GM21515 (cell line): Measurements from ENCODE around the gene NLK.
"Not testable (repeated sequence)": the region's sequence is repeated elsewhere in the genome, so short reads cannot be mapped to it uniquely, and the experiment has no call there.

Experiments used
- ATAC-seq: cut with Tn5 transposase; IDR thresholded peaks from one replicate; pipeline ENCODE4 v1.9.1; 2021; ENCODE audit not compliant: unreplicated experiment

NLK gene

DNA sequence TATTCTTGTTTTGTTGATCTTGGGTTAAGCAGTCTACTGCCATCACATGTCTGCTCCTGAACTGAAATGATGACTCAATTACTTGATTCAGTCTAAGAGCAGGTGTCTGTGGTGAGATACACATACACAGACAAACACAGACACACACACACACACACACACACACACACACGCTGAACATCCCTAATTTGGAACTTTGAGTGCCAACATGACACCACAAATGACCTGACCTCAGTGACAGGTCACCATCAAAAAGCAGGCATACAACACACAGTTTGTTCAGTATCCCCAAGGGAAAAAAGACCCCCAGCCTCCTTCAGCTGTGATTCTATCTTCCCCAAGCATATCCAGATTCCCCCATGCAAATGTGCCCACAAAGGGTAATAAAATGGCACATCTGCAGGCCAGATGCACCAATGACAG, 146.4 kb downstream of the NLK start:
- ATAC-seq: no peak

GRCh38 chr17:28189667-28190066, 147.2 kb downstream of the NLK start:
- ATAC-seq: no peak

GRCh38 chr17:28191018-28191417, 148.5 kb downstream of the NLK start:
- no peak for ATAC-seq

GRCh38 chr17:28193241-28193640, 150.8 kb downstream of the NLK start:
- ATAC-seq: no peak

DNA sequence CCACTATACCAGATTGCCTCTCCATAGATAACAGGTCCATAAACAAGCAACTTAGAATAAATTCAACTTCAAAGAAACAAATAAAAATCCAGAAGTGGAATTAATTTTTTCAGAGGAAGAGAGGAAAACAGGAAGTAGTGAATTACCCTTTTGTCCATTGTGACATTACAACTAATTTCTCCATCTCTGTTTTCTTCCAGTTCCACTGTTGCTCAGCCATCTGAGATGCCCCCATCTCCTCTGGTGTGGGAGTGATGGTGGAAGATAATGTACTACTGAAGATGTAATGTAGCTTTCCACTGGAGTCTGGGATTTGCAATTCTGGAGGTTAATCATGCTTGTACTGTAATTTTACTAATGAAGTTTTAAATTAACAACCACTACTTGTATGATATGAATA, 151.9 kb downstream of the NLK start:
- no peak for ATAC-seq

- ATAC-seq: no peak
Measured at GRCh38 chr17:28196636-28197035, 154.2 kb downstream of the NLK start.

DNA sequence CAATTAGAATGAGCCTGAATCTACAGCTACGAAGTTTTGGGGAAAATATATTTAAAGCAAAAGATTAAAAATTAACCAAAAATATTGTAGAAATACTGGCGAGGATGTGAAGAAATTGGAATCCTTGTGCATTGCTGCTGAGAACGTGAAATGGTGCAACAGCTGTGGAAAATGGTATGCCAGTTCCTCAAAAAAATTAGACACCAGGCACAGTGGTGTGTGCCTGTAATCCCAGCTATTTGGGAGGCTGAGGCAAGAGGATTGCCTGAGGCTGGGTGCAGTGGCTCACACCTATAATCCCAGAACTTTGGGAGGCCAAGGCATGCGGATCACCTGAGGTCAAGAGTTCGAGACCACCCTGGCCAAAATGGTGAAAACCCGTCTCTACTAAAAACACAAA, 156.6 kb downstream of the NLK start:
- ATAC-seq: no peak

DNA sequence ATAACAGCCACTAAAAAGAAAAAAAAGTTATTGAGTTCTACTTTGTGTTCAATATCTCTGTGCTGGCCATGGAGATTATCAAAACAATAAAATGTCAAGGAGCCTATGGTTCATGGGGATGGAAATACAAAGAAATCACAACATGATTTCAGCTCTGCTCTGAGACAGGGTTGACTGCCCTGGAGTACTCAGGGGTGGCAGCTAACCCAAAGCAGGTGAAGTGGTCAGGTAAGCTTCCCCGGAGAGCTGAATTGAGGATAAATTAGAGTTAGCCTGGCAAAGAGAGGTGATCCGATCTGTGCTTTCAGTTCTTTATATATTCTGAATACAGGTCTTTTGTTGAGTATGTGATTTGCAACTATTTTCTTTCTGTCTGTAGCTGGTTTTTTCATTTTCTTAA, 157.3 kb downstream of the NLK start:
- ATAC-seq: no peak

DNA sequence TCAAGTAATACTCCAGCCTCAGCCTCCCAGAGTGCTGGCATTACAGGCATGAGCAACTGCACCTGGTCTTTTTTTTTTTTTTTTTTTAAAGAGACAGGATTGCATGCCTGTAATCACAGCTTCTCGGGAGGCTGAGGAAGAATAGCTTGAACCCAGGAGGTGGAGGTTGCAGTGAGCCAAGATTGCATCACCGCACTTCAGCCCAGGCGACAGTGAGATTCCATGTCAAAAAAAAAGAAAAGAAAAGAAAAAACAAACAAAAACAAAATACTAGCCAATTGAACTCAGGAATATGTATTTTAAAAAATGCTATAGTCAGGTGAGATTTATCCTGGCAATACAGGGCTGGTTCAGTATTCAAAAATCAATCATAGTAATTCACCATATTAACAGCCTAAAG, 158.8 kb downstream of the NLK start:
- no peak for ATAC-seq

DNA sequence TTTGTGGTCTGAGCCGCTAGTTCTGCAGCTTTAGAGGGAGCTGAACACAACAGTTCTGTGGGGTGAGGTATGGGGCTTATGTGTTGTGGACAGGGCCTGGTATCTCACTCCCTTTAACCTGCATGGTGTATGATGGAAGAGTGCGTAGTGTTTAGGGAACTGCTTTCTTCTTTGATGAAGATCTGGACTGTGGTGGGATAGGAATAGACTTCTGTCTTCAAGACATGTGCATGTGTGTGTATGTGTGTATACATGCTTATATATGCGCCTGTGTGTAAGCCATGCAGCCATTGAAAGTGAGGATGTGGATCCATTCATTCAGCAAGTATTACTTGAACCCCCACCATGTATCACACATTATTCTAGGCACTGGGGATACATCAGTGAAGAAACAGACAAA, 161.8 kb downstream of the NLK start:
- ATAC-seq: no peak

GRCh38 chr17:28204751-28205150, 162.3 kb downstream of the NLK start:
- ATAC-seq: no peak

DNA sequence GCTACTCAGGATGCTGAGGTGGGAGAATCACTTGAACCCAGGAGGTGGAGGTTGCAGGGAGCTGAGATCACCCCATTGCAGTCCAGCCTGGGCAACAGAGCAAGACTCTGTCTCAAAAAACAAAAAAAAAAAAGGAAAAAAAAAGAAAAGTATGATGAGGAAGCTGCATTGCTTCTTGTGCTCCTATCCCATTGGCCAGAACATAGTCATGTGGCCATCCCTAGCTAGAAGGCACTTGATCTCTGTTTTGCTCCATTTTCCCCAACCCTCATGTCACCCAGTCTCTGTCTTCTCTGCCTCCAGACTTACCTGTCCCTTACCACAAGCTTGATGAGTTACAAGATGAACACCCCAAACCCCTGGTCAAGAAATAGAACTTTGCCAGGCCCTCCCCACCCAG, 163.8 kb downstream of the NLK start:
- ATAC-seq: no peak

- no peak for ATAC-seq
Measured at GRCh38 chr17:28211811-28212210, 169.3 kb downstream of the NLK start.

DNA sequence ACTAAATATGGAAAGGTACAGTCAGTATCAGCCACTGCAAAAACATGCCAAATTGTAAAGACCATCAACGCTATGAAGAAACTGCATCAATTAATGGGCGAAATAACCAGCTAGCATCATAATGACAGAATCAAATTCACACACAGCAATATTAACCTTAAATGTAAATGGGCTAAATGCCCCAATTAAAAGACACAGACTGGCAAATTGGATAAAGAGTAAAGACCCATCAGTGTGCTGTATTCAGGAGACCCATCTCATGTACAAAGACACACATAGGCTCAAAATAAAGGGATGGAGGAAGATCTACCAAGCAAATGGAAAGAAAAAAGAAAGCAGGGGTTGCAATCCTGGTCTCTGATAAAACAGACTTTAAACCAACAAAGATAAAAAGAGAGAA, 171.1 kb downstream of the NLK start:
- ATAC-seq: not testable (repeated sequence)

GRCh38 chr17:28216052-28216451, 173.6 kb downstream of the NLK start:
- no peak for ATAC-seq

GRCh38 chr17:28216528-28216927, 174.1 kb downstream of the NLK start:
- ATAC-seq: no peak

GRCh38 chr17:28219771-28220170, 177.3 kb downstream of the NLK start:
- no peak for ATAC-seq

GRCh38 chr17:28221751-28222414, 179.4 kb downstream of the NLK start:
- no peak for ATAC-seq

DNA sequence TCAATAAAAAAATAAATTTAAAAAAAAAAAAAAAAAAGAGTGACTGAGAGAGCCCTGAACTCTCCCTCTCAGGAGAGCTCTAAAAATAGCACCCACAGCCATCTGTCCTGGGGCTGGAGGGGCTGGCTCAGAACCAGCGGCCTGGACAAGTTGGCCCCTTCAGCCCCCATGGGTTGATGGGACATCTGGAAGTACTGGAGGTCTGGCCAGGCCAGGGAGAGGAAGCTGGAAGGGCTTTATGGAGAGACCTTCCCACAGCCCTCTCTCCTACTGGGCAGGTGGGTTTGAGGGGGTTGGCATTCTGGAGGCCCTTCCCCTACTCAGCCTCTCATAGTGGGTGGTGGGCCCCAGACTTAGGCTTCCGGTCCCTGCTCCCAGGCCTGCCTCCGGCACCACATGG, 182.8 kb downstream of the NLK start:
- ATAC-seq: no peak

DNA sequence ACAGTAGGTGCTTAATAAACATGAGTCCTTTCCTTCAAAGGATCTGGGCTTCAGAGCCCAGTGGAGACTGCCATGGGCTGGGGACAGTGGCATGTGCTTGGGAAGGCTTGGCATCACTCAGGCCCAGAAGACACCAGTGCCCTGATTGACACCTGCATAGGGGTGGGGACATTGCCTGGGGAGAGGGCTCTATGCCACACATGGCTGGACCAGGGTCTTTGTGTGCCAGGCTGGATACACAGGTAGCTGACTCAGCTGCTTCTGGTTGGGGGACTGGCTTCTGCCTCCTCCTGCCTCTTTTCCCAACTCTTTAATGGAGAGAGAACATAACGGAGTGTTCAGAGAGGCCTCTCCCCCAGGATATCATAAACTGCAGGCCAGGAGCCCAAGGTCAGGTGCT, 183.4 kb downstream of the NLK start:
- ATAC-seq: no peak

DNA sequence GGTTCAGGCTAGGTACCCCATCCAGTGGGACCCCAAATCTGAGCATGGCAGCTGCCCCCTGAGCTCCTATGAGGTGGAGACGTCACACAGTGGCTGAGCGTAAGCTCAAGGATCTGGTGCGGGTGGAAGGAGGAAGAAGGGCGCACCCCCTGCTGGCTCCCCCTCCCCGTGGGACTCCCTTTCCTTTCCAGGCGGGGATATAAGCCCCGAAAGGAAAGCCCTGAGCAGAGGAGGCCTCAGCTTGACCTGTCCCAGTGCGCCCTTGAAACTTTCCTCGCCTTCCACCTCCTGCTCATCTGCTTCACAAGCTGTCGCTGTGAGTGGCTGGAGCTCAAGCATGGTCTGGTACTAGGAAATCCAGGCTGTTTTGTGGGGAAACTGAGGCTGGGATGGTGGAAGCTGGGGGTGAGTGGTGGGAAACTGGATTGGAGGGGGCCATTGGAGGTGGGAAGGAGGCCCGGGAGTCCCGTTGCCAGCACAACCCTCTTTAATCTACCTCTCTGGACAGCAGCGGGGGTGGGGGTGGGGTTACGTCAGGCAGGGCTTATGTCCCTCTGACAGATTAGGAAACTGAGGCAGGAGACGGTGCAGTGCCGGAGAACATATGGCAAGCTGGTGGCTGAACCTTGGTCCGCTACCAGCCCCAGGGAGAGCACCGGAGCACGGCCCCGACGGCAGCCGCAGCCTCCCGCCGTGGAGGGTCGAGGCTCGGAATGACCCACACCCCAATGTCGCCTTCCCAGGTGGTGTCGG, 184.3 kb downstream of the NLK start:
- ATAC-seq: no peak

DNA sequence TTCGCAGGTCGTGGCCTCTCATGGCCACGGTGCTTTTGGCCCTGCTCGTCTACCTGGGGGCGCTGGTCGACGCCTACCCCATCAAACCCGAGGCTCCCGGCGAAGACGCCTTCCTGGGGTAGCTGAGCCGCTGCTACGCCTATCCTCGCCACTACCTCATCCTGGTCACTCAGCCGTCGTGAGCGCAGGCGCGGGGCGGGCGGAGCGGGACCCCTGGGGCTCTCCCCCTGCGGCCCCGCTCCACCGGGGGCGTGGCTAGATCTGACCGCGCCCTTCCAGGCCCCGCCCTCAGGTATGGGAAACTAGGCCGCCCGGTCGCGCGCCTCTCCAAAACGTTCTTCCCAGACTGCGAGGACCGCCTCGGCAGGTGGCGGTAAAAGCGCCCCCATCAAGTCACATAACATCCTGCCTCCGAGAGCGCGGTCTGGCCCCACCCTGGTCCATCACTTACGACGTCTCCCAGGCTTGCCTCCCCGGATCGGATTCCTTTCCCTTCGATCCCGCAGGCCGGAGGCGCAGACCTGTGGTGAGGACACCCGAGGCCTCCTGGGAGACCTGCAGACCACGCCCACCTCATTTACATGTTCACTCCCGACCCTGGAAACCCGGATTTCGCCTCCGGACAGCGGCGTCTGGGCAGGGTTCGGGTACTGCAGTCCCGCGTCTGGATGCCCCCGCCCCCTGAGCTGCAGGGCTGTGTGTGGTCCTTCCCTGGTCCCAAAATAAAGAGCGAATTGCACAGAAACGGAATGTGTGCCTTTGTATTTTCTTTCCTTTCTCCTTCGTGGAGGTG, 185.0 kb downstream of the NLK start:
- ATAC-seq: no peak
